K562 treated with DMSO at 1 percent for 12 hours (cell line): ENCODE measurements around the gene CRB1. TPM values are rescaled to one million over a fixed set of nuclear protein-coding genes. Genes with fewer than 3 reads are reported as not detected.

ENCODE experiments used
- total RNA-seq: library from RNA; unstranded; fragments of 300-600 nt; gene quantifications from 2 replicates; pipeline ENCODE4 v1.2.3, GENCODE V29; 2022; ENCODE audit not compliant: insufficient read depth

CRB1 gene
- not detected in 2 replicates for total RNA-seq

GRCh38 chr1:197268012-197268411 is at the start of gene CRB1:
Gene CRB1 (plus strand): TSS chr1:197268252. CDS start chr1:197268413, 161 bp downstream.

Other genes with a start within 250 kb of the CRB1 start
- gene F13B, start 201.0 kb upstream of the CRB1 start, total RNA-seq, result not detected in 2 replicates
- 7.7 and 34.6 TPM in 2 replicates for gene ASPM, start 121.6 kb upstream of the CRB1 start, total RNA-seq
- gene ZBTB41, start 67.0 kb upstream of the CRB1 start, total RNA-seq, result 1.1 and 5.7 TPM in 2 replicates